WTC11 (cell line): ENCODE results near the gene SHISA6. TPM values are rescaled to one million over a fixed set of nuclear protein-coding genes. Genes with fewer than 3 reads are reported as not detected.

ENCODE experiments used
- ATAC-seq: fragments of 200-7000 bp; cut with Tn5 transposase; 2 replicates; pipeline ENCODE4 v1.10.0; 2021; ENCODE audit warnings: mild to moderate bottlenecking, moderate library complexity
- CTCF ChIA-PET: fragments of 300-600 bp; sonication (Branson Sonifier 250); formaldehyde crosslinking; loops from one replicate; lab custom pipeline; 2021; ENCODE audit warnings: antibody characterized with exemption; lab: Charles Lee
- POLR2A ChIA-PET: fragments of 350-600 bp; sonication (Branson Sonifier 250); formaldehyde crosslinking; loops from one replicate; lab custom pipeline; 2021; ENCODE audit warnings: antibody characterized with exemption; lab: Charles Lee
- DNase-seq: peaks from one replicate; pipeline ENCODE4 v3.0.0; 2021; ENCODE audit warnings: low spot score
- H3K27ac Mint-ChIP-seq: 2 replicates; pipeline ENCODE4 v1.8.0; 2021; ENCODE audit warnings: mixed read lengths
- H3K27me3 Mint-ChIP-seq: 2 replicates; pipeline ENCODE4 v1.8.0; 2021; ENCODE audit warnings: low read depth, mild to moderate bottlenecking, moderate library complexity, mixed read lengths
- H3K36me3 Mint-ChIP-seq: 2 replicates; pipeline ENCODE4 v1.8.0; 2021; ENCODE audit warnings: mixed read lengths
- H3K4me1 Mint-ChIP-seq: 2 replicates; pipeline ENCODE4 v1.8.0; 2022; ENCODE audit warnings: mixed read lengths
- H3K4me3 Mint-ChIP-seq: 2 replicates; pipeline ENCODE4 v1.8.0; 2021; ENCODE audit warnings: mild to moderate bottlenecking, moderate library complexity, mixed read lengths
- H3K9me3 Mint-ChIP-seq: 2 replicates; pipeline ENCODE4 v1.8.0; 2021; ENCODE audit warnings: mixed read lengths
- ATF2 ChIP-seq: sonication (generic); formaldehyde crosslinking; IDR thresholded peaks from 2 replicates; pipeline ENCODE4 v1.8.1; 2022; ENCODE audit warnings: low read depth, missing genetic modification reagents, borderline replicate concordance
- ATF3 ChIP-seq: sonication (generic); formaldehyde crosslinking; conservative IDR thresholded peaks from 2 replicates; pipeline ENCODE4 v1.8.1; 2022; ENCODE audit warnings: mild to moderate bottlenecking, missing genetic modification reagents
- E2F1 ChIP-seq: sonication (generic); formaldehyde crosslinking; IDR thresholded peaks from 2 replicates; pipeline ENCODE4 v1.8.0; 2022; ENCODE audit warnings: mild to moderate bottlenecking, missing genetic modification reagents
- E2F5 ChIP-seq: sonication (generic); formaldehyde crosslinking; IDR thresholded peaks from 2 replicates; pipeline ENCODE4 v1.8.1; 2022; ENCODE audit warnings: mild to moderate bottlenecking, moderate library complexity, missing genetic modification reagents
- ELF4 ChIP-seq: sonication (generic); formaldehyde crosslinking; IDR thresholded peaks from 2 replicates; pipeline ENCODE4 v1.8.1; 2022; ENCODE audit warnings: low read depth, mild to moderate bottlenecking, moderate library complexity, missing genetic modification reagents
- FOXP1 ChIP-seq: sonication (generic); formaldehyde crosslinking; IDR thresholded peaks from 2 replicates; pipeline ENCODE4 v1.8.0; 2022; ENCODE audit warnings: missing genetic modification reagents, mild to moderate bottlenecking, moderate library complexity, borderline replicate concordance
- GTF2I ChIP-seq: fragments of 250-450 bp; sonication (Bioruptor Pico); conservative IDR thresholded peaks from 2 replicates; pipeline ENCODE4 v1.4.0; 2021; ENCODE audit warnings: mild to moderate bottlenecking
- HMGA2 ChIP-seq: fragments of 250-450 bp; sonication (Bioruptor Pico); IDR thresholded peaks from 2 replicates; pipeline ENCODE4 v1.4.0; 2021; ENCODE audit warnings: mild to moderate bottlenecking, moderate library complexity
- HMGXB4 ChIP-seq: sonication (generic); formaldehyde crosslinking; IDR thresholded peaks from 2 replicates; pipeline ENCODE4 v1.8.1; 2023; ENCODE audit warnings: mild to moderate bottlenecking, moderate library complexity, missing genetic modification reagents
- IRF1 ChIP-seq: sonication (generic); formaldehyde crosslinking; IDR thresholded peaks from 2 replicates; pipeline ENCODE4 v1.8.0; 2023; ENCODE audit warnings: missing genetic modification reagents
- STAT6 ChIP-seq: sonication (generic); formaldehyde crosslinking; conservative IDR thresholded peaks from 2 replicates; pipeline ENCODE4 v1.8.1; 2023; ENCODE audit warnings: mild to moderate bottlenecking, low read depth, missing genetic modification reagents, moderate library complexity
- TEAD1 ChIP-seq: sonication (generic); formaldehyde crosslinking; IDR thresholded peaks from 2 replicates; pipeline ENCODE4 v1.8.0; 2022; ENCODE audit warnings: mild to moderate bottlenecking, missing genetic modification reagents
- TP53 ChIP-seq: sonication (generic); formaldehyde crosslinking; IDR thresholded peaks from 2 replicates; pipeline ENCODE4 v1.8.1; 2023; ENCODE audit warnings: mild to moderate bottlenecking, missing genetic modification reagents
- USF2 ChIP-seq: sonication (generic); formaldehyde crosslinking; IDR thresholded peaks from 2 replicates; pipeline ENCODE4 v1.8.1; 2023; ENCODE audit warnings: mild to moderate bottlenecking, missing genetic modification reagents, moderate library complexity
- ZBTB21 ChIP-seq: sonication (generic); formaldehyde crosslinking; IDR thresholded peaks from 2 replicates; pipeline ENCODE4 v1.8.1; 2023; ENCODE audit warnings: mild to moderate bottlenecking, missing genetic modification reagents, borderline replicate concordance
- ZBTB43 ChIP-seq: sonication (generic); formaldehyde crosslinking; IDR thresholded peaks from 2 replicates; pipeline ENCODE4 v1.8.1; 2023; ENCODE audit warnings: mild to moderate bottlenecking, missing genetic modification reagents
- ZNF121 ChIP-seq: sonication (generic); formaldehyde crosslinking; IDR thresholded peaks from 2 replicates; pipeline ENCODE4 v1.8.0; 2023; ENCODE audit warnings: missing genetic modification reagents
- ZNF416 ChIP-seq: fragments of 250-450 bp; sonication (Bioruptor Pico); IDR thresholded peaks from 2 replicates; pipeline ENCODE4 v1.9.0; 2021; ENCODE audit warnings: mild to moderate bottlenecking, inconsistent platforms
- ZNF671 ChIP-seq: fragments of 250-450 bp; sonication (Bioruptor Pico); IDR thresholded peaks from 2 replicates; pipeline ENCODE4 v1.8.0; 2021; ENCODE audit warnings: mild to moderate bottlenecking
- total RNA-seq: library from RNA; stranded (reverse); gene quantifications from 3 replicates; pipeline ENCODE4 v1.2.3, GENCODE V29; 2021

The SHISA6 gene
- total RNA-seq, 1 experiment from 2014 or later: 1.1 TPM

GRCh38 chr17:11490171-11490755 lies 249.2 kb downstream of the SHISA6 start (continued):
- TF ChIP-seq TP53 (no peak), ELF4 (CRISPR knock-in tag) (no peak), HMGXB4 (CRISPR knock-in tag) (no peak), FOXP1 (CRISPR knock-in tag) (no peak)
- TF ChIP-seq, all 79 proteins: peak for 0

- no peak overlapping the region for H3K4me3 Mint-ChIP-seq
- peaks cover 52% of the 10 kb centered on the region for H3K36me3 Mint-ChIP-seq
- H3K27ac Mint-ChIP-seq: no peak overlapping the region
- CTCF ChIA-PET: no interaction called here
- no peak for DNase-seq
- peaks cover 7% of the 10 kb centered on the region for H3K4me1 Mint-ChIP-seq
- H3K27me3 Mint-ChIP-seq: peaks cover 22% of the 10 kb centered on the region
- no peak for ATAC-seq
- TF ChIP-seq IRF1 (CRISPR knock-in tag) (no peak), ZNF121 (CRISPR knock-in tag) (no peak), ZNF416 (CRISPR knock-in tag) (no peak), STAT6 (CRISPR knock-in tag) (no peak), HMGA2 (CRISPR knock-in tag) (no peak), ELF4 (CRISPR knock-in tag) (no peak), E2F1 (no peak)
- H3K9me3 Mint-ChIP-seq: peaks cover 79% of the 10 kb centered on the region
- POLR2A ChIA-PET: no interaction called here
These were observed 251.5 kb downstream of the SHISA6 start for GRCh38 chr17:11492511-11492910.

GRCh38 chr17:11493936-11494335 lies 252.9 kb downstream of the SHISA6 start:
- TF ChIP-seq ZBTB43 (CRISPR knock-in tag) (no peak), ATF3 (no peak), E2F5 (CRISPR knock-in tag) (no peak), GTF2I (CRISPR knock-in tag) (no peak), USF2 (CRISPR knock-in tag) (no peak), ATF2 (CRISPR knock-in tag) (no peak), ZBTB21 (no peak), TEAD1 (CRISPR knock-in tag) (no peak), ZNF671 (CRISPR knock-in tag) (no peak)
- ATAC-seq (peak; percentile 30; the same call in 1 of the 2 replicates), DNase-seq (no peak)
- POLR2A ChIA-PET: no interaction called here
- CTCF ChIA-PET: no interaction called here
- no peak overlapping the region for H3K27ac Mint-ChIP-seq
- H3K4me1 Mint-ChIP-seq: peaks cover 7% of the 10 kb centered on the region
- H3K9me3 Mint-ChIP-seq: peaks cover 78% of the 10 kb centered on the region
- H3K4me3 Mint-ChIP-seq: no peak overlapping the region
- peaks cover 17% of the 10 kb centered on the region for H3K27me3 Mint-ChIP-seq
- peaks cover 58% of the 10 kb centered on the region for H3K36me3 Mint-ChIP-seq
